Measurements from ENCODE around the gene PRR36.

- no peak for TF ChIP-seq POLR2A (IDR thresholded peaks at IDR 0.05)
- no peak for TF ChIP-seq EP300 (IDR thresholded peaks at IDR 0.05)
- TF ChIP-seq, protein P1, sequence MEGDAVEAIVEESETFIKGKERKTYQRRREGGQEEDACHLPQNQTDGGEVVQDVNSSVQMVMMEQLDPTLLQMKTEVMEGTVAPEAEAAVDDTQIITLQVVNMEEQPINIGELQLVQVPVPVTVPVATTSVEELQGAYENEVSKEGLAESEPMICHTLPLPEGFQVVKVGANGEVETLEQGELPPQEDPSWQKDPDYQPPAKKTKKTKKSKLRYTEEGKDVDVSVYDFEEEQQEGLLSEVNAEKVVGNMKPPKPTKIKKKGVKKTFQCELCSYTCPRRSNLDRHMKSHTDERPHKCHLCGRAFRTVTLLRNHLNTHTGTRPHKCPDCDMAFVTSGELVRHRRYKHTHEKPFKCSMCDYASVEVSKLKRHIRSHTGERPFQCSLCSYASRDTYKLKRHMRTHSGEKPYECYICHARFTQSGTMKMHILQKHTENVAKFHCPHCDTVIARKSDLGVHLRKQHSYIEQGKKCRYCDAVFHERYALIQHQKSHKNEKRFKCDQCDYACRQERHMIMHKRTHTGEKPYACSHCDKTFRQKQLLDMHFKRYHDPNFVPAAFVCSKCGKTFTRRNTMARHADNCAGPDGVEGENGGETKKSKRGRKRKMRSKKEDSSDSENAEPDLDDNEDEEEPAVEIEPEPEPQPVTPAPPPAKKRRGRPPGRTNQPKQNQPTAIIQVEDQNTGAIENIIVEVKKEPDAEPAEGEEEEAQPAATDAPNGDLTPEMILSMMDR (IDR thresholded peaks at IDR 0.05), result no peak
Measured at GRCh38 chr19:7885818-7886217, 11.6 kb upstream of the PRR36 start.

All from stomach (tissue), 4 donors.